HepG2 (cell line): ENCODE measurements around the gene SLC22A31. TPM values are rescaled to one million over a fixed set of nuclear protein-coding genes. Genes with fewer than 3 reads are reported as not detected.
A peak's percentile ranks its signal among the peaks of the same experiment; 100 is the strongest.

ENCODE experiments used
- AGO1 ChIP-seq: fragments of 200-400 bp; formaldehyde crosslinking; IDR thresholded peaks from 2 replicates; pipeline ENCODE4 v1.6.1; 2017; ENCODE audit warnings: mild to moderate bottlenecking, low read depth, low read length, moderate library complexity; ENCODE audit not compliant: poor library complexity, severe bottlenecking
- GZF1 ChIP-seq: sonication (generic); formaldehyde crosslinking; IDR thresholded peaks from 2 replicates; pipeline ENCODE4 v1.5.1; 2020; ENCODE audit warnings: mild to moderate bottlenecking, missing genetic modification reagents
- HDAC1 ChIP-seq: sonication (generic); formaldehyde crosslinking; IDR thresholded peaks from 2 replicates; pipeline ENCODE4 v1.5.1; 2020; ENCODE audit warnings: mild to moderate bottlenecking, missing genetic modification reagents
- HDAC2 ChIP-seq: sonication (generic); formaldehyde crosslinking; IDR thresholded peaks from 2 replicates; pipeline ENCODE4 v1.4.0; 2020; ENCODE audit warnings: missing genetic modification reagents
- HOXA5 ChIP-seq: sonication (generic); formaldehyde crosslinking; IDR thresholded peaks from 2 replicates; pipeline ENCODE4 v1.4.0; 2020; ENCODE audit warnings: missing genetic modification reagents
- MEF2D ChIP-seq: sonication (generic); formaldehyde crosslinking; IDR thresholded peaks from 2 replicates; pipeline ENCODE4 v1.5.1; 2020; ENCODE audit warnings: mild to moderate bottlenecking, missing genetic modification reagents
- MIER3 ChIP-seq: IDR thresholded peaks from 2 replicates; pipeline ENCODE4 v1.6.1; 2016; ENCODE audit warnings: missing compliant biosample characterization, borderline replicate concordance
- RXRB ChIP-seq: IDR thresholded peaks from 2 replicates; pipeline ENCODE4 v1.6.1; 2016; ENCODE audit warnings: borderline replicate concordance, missing genetic modification reagents, missing compliant biosample characterization
- SIN3A ChIP-seq: IDR thresholded peaks from 2 replicates; pipeline ENCODE4 v1.6.1; 2011; ENCODE audit warnings: low read depth, mild to moderate bottlenecking, control low read depth, low read length, borderline replicate concordance
- SOX13 ChIP-seq, 3 experiments: fragments of 450-650 bp in 1 of 3; sonication (generic) in 1 of 3; formaldehyde crosslinking in 1 of 3; IDR thresholded peaks in 2 of 3; conservative IDR thresholded peaks in 1 of 3; 2 replicates each; pipeline versions ENCODE4 v1.5.0 to v1.6.1; 2016 to 2020; ENCODE audit warnings: antibody characterized with exemption in 1 of 3, mild to moderate bottlenecking in 1 of 3, missing compliant biosample characterization in 1 of 3, missing genetic modification reagents in 1 of 3, moderate library complexity in 1 of 3
- THAP11 ChIP-seq: IDR thresholded peaks from 2 replicates; pipeline ENCODE4 v1.6.1; 2016; ENCODE audit warnings: missing biosample characterization, missing genetic modification reagents
- ZBTB25 ChIP-seq: IDR thresholded peaks from 2 replicates; pipeline ENCODE4 v1.6.1; 2018; ENCODE audit warnings: missing genetic modification reagents
- ZEB1 ChIP-seq: IDR thresholded peaks from 2 replicates; pipeline ENCODE4 v1.6.1; 2012; ENCODE audit warnings: mild to moderate bottlenecking, low read depth, inconsistent platforms; ENCODE audit not compliant: insufficient replicate concordance
- ZGPAT ChIP-seq: IDR thresholded peaks from 2 replicates; pipeline ENCODE4 v1.6.1; 2016; ENCODE audit warnings: mild to moderate bottlenecking
- ZMYM4 ChIP-seq: sonication (generic); formaldehyde crosslinking; IDR thresholded peaks from 2 replicates; pipeline ENCODE4 v1.8.1; 2023; ENCODE audit warnings: mild to moderate bottlenecking, missing genetic modification reagents
- ZNF264 ChIP-seq: sonication (generic); formaldehyde crosslinking; IDR thresholded peaks from 2 replicates; pipeline ENCODE4 v1.4.0; 2020; ENCODE audit warnings: missing genetic modification reagents
- ZSCAN20 ChIP-seq: sonication (generic); formaldehyde crosslinking; IDR thresholded peaks from 2 replicates; pipeline ENCODE4 v1.4.0; 2020; ENCODE audit warnings: missing genetic modification reagents, mild to moderate bottlenecking, borderline replicate concordance
- polyA plus RNA-seq, 8 experiments: library from polyadenylated mRNA; depleted of rRNA in 3 of 8; stranded (reverse) in 7 of 8; unstranded in 1 of 8; fragments of >200 nt; fragmentation: Illumina TruSeq in 4 of 8; extraction: Trizol in 4 of 8; gene quantifications; 2 replicates each; pipeline versions ENCODE4 v1.2.1 to v1.2.3, GENCODE V29; 2011 to 2016; ENCODE audit warnings: low read depth in 4 of 8, missing spikeins in 1 of 8, mixed read lengths in 1 of 8; ENCODE audit not compliant: insufficient read depth in 1 of 8
- total RNA-seq, 5 experiments: library from RNA; depleted of rRNA; stranded (reverse); fragments of >200 nt; fragmentation: Illumina TruSeq; extraction: Trizol; gene quantifications; 2 replicates each; pipeline ENCODE4 v1.2.3, GENCODE V29; 2016; ENCODE audit warnings: low read depth in 1 of 5
- TF ChIP-seq, protein P1 (sequence below): IDR thresholded peaks from 2 replicates; pipeline ENCODE4 v1.6.1; 2016; ENCODE audit warnings: missing compliant biosample characterization, missing genetic modification reagents, borderline replicate concordance
- TF ChIP-seq, protein P2 (sequence below): sonication (generic); formaldehyde crosslinking; IDR thresholded peaks from 2 replicates; pipeline ENCODE4 v1.8.1; 2023; ENCODE audit warnings: mild to moderate bottlenecking, missing genetic modification reagents, borderline replicate concordance
- TF ChIP-seq, protein P3 (sequence below): sonication (generic); formaldehyde crosslinking; IDR thresholded peaks from 2 replicates; pipeline ENCODE4 v1.8.0; 2022; ENCODE audit warnings: missing genetic modification reagents, low read depth, mild to moderate bottlenecking, borderline replicate concordance
- TF ChIP-seq, protein P4 (sequence below): sonication (generic); formaldehyde crosslinking; IDR thresholded peaks from 2 replicates; pipeline ENCODE4 v1.4.0; 2020; ENCODE audit warnings: low read depth, missing genetic modification reagents

SLC22A31 gene
- total and polyA plus RNA-seq, 2 of the 13 experiments (the other 11 are each of a cell fraction or from before 2014, with no cell fraction given): 67.3 to 83.3 TPM

DNA sequence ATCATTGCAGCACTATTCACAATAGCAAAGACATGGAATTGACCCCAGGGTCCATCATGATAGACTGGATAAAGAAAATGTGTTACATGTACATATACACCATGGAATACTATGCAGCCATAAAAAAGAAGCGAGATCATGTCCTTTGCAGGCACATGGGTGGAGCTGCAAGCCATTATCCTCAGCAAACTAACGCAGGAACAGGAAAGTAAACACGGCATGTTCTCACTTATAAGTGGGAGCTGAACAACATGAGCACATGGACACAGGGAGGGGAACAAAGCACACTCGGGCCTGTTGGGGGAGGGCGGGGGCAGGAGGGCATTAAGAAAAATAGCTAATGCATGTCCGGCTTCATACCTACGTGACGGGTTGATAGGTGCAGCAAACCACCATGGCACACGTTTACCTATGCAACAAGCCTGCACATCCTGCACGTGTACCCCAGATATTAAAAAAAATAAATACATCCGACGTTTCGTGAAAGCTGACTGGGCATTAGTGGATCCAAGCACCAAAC lies 46.1 kb upstream of the SLC22A31 start (continued):
- 0 out of 2 replicates have a peak, but pooled peaks have one; percentile 17 for TF ChIP-seq ZBTB25 (CRISPR knock-in tag)
- TF ChIP-seq ZMYM4: peak; percentile 25; the same call in 1 of the 2 replicates
- TF ChIP-seq HOXA5 (CRISPR knock-in tag): 0 out of 2 replicates have a peak, but pooled peaks have one; percentile 49
- TF ChIP-seq, protein P1, sequence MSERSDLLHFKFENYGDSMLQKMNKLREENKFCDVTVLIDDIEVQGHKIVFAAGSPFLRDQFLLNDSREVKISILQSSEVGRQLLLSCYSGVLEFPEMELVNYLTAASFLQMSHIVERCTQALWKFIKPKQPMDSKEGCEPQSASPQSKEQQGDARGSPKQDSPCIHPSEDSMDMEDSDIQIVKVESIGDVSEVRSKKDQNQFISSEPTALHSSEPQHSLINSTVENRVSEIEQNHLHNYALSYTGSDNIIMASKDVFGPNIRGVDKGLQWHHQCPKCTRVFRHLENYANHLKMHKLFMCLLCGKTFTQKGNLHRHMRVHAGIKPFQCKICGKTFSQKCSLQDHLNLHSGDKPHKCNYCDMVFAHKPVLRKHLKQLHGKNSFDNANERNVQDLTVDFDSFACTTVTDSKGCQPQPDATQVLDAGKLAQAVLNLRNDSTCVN (CRISPR knock-in tag): no peak
- 0 out of 2 replicates have a peak, but pooled peaks have one; percentile 27 for TF ChIP-seq MIER3 (CRISPR knock-in tag)
- peak; percentile 53 for TF ChIP-seq ZEB1
- peak; percentile 78; the same call in 1 of the 2 replicates for TF ChIP-seq HDAC1
- no peak for TF ChIP-seq RXRB
- TF ChIP-seq THAP11 (CRISPR knock-in tag): no peak
- no peak for TF ChIP-seq ZGPAT (CRISPR knock-in tag)
- no peak; the same call in 1 of the 2 replicates for TF ChIP-seq SOX13 (IDR thresholded peaks at IDR 0.05)
- TF ChIP-seq SOX13 (CRISPR knock-in tag; conservative IDR thresholded peaks at IDR 0.05 in 1 of 2, IDR thresholded peaks at IDR 0.05 in 1 of 2): no peak
- TF ChIP-seq ZNF264 (CRISPR knock-in tag): 0 out of 2 replicates have a peak, but pooled peaks have one; percentile 19
- TF ChIP-seq, protein P2, sequence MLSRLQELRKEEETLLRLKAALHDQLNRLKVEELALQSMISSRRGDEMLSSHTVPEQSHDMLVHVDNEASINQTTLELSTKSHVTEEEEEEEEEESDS (CRISPR knock-in tag): peak; percentile 5; the same call in 1 of the 2 replicates
- TF ChIP-seq GZF1 (CRISPR knock-in tag): no peak
- TF ChIP-seq, protein P3, sequence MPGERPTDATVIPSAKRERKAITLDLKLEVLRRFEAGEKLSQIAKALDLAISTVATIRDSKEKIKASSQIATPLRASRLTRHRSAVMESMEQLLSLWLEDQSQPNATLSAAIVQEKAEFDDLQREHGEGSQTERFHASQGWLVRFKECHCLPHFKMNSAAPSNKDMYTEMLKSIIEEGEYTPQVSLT: no peak
- 0 out of 2 replicates have a peak, but pooled peaks have one; percentile 52 for TF ChIP-seq SIN3A
- no peak for TF ChIP-seq ZSCAN20
- TF ChIP-seq, protein P4, sequence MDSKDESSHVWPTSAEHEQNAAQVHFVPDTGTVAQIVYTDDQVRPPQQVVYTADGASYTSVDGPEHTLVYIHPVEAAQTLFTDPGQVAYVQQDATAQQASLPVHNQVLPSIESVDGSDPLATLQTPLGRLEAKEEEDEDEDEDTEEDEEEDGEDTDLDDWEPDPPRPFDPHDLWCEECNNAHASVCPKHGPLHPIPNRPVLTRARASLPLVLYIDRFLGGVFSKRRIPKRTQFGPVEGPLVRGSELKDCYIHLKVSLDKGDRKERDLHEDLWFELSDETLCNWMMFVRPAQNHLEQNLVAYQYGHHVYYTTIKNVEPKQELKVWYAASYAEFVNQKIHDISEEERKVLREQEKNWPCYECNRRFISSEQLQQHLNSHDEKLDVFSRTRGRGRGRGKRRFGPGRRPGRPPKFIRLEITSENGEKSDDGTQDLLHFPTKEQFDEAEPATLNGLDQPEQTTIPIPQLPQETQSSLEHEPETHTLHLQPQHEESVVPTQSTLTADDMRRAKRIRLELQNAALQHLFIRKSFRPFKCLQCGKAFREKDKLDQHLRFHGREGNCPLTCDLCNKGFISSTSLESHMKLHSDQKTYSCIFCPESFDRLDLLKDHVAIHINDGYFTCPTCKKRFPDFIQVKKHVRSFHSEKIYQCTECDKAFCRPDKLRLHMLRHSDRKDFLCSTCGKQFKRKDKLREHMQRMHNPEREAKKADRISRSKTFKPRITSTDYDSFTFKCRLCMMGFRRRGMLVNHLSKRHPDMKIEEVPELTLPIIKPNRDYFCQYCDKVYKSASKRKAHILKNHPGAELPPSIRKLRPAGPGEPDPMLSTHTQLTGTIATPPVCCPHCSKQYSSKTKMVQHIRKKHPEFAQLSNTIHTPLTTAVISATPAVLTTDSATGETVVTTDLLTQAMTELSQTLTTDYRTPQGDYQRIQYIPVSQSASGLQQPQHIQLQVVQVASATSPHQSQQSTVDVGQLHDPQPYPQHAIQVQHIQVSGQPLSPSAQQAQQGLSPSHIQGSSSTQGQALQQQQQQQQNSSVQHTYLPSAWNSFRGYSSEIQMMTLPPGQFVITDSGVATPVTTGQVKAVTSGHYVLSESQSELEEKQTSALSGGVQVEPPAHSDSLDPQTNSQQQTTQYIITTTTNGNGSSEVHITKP (CRISPR knock-in tag): peak; percentile 9; the same call in 1 of the 2 replicates
- TF ChIP-seq HDAC2: peak; percentile 74
- TF ChIP-seq AGO1: no peak
- TF ChIP-seq MEF2D (CRISPR knock-in tag): no peak
